Gastroesophageal sphincter (tissue), 3 donors: Measurements from ENCODE around the gene SUCNR1.

Source experiments
- CTCF ChIP-seq, 4 experiments: fragments of 200-600 bp in 2 of 4; fragments of 450-650 bp in 2 of 4; sonication (generic) in 1 of 4; IDR thresholded peaks; one replicate each; pipeline ENCODE4 v1.5.1; 2017 to 2019; ENCODE audit warnings: antibody characterized with exemption in 4 of 4, mild to moderate bottlenecking in 2 of 4, moderate library complexity in 2 of 4
- POLR2AphosphoS5 ChIP-seq: sonication (generic); formaldehyde crosslinking; IDR thresholded peaks from one replicate; pipeline ENCODE4 v1.6.1; 2017; ENCODE audit warnings: antibody characterized with exemption

- TF ChIP-seq POLR2AphosphoS5 (no peak), CTCF (IDR thresholded peaks at IDR 0.05) (no peak)
Observed at GRCh38 chr3:151923901-151924300, 50.5 kb downstream of the SUCNR1 start.
